ENCODE measurements around the gene WDR45B. TPM values are rescaled to one million over a fixed set of nuclear protein-coding genes. Genes with fewer than 3 reads are reported as not detected.

Gene WDR45B
- total RNA-seq, 4 donors from 2014 or later, result 85.1 to 104 (median 89.3) TPM

DNA sequence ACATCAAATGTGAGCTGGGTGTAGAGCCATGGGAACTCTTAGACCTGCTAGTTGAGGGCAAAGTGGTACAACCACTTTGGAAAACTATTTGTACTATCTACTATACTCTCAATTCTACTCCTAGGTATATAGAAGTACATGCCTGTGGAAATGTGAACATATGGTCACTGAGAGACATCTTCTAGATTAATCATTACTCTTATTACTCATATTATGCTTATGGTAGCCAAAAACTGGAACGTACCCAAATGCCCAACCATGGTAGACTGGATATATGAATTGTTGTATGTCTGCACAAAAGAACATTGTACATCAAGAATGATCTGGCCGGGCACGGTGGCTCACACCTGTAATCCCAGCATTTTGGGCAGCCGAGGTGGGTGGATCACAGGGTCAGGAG, 2.7 kb downstream of the WDR45B start:
- H3K4me3 ChIP-seq, result no peak overlapping the region
- WGBS, 2 donors, result 70 to 81% methylated on average over 4 of the region's 4 CpGs
- H3K4me1 ChIP-seq, result peaks cover 8 to 45% (median 17%) of the 10 kb centered on the region in 3 donors
- H3K27me3 ChIP-seq, result no peaks in the 10 kb centered on the region
- peaks cover 3 to 46% (median 10%) of the 10 kb centered on the region in 3 donors for H3K36me3 ChIP-seq
- no peak for DNase-seq
- no peaks in the 10 kb centered on the region for H3K9me3 ChIP-seq
- no peak for TF ChIP-seq POLR2A (IDR thresholded peaks at IDR 0.05)
- TF ChIP-seq, protein P1, sequence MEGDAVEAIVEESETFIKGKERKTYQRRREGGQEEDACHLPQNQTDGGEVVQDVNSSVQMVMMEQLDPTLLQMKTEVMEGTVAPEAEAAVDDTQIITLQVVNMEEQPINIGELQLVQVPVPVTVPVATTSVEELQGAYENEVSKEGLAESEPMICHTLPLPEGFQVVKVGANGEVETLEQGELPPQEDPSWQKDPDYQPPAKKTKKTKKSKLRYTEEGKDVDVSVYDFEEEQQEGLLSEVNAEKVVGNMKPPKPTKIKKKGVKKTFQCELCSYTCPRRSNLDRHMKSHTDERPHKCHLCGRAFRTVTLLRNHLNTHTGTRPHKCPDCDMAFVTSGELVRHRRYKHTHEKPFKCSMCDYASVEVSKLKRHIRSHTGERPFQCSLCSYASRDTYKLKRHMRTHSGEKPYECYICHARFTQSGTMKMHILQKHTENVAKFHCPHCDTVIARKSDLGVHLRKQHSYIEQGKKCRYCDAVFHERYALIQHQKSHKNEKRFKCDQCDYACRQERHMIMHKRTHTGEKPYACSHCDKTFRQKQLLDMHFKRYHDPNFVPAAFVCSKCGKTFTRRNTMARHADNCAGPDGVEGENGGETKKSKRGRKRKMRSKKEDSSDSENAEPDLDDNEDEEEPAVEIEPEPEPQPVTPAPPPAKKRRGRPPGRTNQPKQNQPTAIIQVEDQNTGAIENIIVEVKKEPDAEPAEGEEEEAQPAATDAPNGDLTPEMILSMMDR (IDR thresholded peaks at IDR 0.05), result no peak
- H3K27ac ChIP-seq, result peak overlapping the region in 2 of 4 donors; percentile 98 to 99
- intact Hi-C loops (cut with DNase I), result loop anchor here (5.0 kb wide), 1 partner anchor 107 kb away; the partner anchor contains the start of gene TBCD

DNA sequence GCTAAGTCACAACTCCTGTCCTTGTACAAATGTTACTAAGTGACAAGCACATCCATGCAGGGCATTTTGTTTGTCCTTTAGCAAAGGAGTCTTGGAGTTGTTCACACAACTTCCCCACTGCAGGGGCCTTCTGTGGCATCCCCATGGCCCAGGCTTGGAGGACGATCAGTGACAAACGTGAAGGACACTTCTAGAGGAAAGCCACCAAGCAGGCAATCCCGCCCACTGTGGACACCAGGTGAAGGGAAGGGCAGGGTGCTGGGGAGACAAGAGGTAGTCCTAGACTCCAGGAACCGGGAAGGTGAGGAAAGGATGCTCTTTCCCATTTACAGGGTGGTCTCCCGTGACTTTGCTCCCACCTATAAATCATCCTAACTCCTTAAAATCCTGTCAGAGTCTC, 4.1 kb downstream of the WDR45B start:
- no peak for DNase-seq
- no peaks in the 10 kb centered on the region for H3K27me3 ChIP-seq
- TF ChIP-seq, protein P1 (IDR thresholded peaks at IDR 0.05), result no peak
- no peak for TF ChIP-seq POLR2A (IDR thresholded peaks at IDR 0.05)
- intact Hi-C loops (cut with DNase I), result no loop called here
- WGBS, 2 donors, result 86 to 89% methylated on average over 2 to 3 of the region's 5 CpGs
- peaks cover 3 to 60% (median 16%) of the 10 kb centered on the region in 3 donors for H3K36me3 ChIP-seq
- H3K4me1 ChIP-seq, result peaks cover 8 to 55% (median 17%) of the 10 kb centered on the region in 3 donors
- H3K4me3 ChIP-seq, result no peak overlapping the region
- H3K27ac ChIP-seq, result no peak overlapping the region
- no peaks in the 10 kb centered on the region for H3K9me3 ChIP-seq

DNA sequence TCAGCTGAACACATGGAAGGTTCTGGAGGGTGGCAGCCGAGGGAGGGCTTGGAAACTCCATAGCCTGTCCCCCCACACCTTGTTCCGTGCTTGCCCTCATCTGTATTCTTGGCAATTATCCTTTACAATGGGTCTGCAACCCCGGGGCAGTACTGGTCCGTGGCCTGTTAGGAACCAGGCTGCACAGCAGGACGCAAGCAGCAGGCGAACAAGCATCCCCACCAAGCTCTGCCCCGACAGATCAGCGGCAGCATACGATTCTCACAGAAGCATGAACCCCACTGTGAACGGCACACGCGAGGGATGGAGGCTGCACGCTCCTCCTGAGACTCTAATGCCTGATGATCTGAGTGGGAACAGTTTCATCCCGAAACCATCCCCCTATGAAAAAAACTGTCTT, 6.2 kb downstream of the WDR45B start:
- TF ChIP-seq, protein P1 (IDR thresholded peaks at IDR 0.05), result no peak
- TF ChIP-seq POLR2A (IDR thresholded peaks at IDR 0.05), result no peak

DNA sequence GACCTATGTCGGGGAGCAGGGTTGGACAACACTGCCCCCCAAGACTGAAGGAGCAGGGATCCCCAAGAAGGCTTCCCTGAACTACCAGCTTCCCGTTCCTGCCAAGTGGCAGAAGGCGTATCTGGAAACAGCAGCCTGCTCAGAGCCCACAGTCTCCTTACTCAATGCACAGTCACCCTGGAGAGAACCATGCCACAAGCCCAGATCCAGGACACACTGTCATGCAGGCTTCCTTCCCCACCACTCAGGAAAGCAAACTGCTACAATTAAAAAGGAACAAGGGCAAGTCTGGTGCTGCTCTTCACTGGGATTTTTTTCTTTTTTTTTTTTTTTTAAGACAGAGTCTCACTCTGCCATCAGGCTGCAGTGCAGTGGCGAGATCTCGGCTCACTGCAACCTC, 8.2 kb downstream of the WDR45B start:
- no peak for DNase-seq

More for the DNA sequence above, 6.2 kb downstream of the WDR45B start:
- peaks cover 5 to 63% (median 14%) of the 10 kb centered on the region in 3 donors for H3K4me1 ChIP-seq
- H3K27me3 ChIP-seq, result no peaks in the 10 kb centered on the region
- peaks cover 3 to 74% (median 16%) of the 10 kb centered on the region in 3 donors for H3K36me3 ChIP-seq
- 88 to 92% methylated on average over 6 to 11 of the region's 14 CpGs for WGBS, 2 donors
- no peak overlapping the region for H3K27ac ChIP-seq
- DNase-seq, result no peak
- intact Hi-C loops (cut with DNase I), result no loop called here
- peaks cover 0 to 8% (median 0%) of the 10 kb centered on the region in 3 donors for H3K9me3 ChIP-seq
- H3K4me3 ChIP-seq, result no peak overlapping the region

DNA sequence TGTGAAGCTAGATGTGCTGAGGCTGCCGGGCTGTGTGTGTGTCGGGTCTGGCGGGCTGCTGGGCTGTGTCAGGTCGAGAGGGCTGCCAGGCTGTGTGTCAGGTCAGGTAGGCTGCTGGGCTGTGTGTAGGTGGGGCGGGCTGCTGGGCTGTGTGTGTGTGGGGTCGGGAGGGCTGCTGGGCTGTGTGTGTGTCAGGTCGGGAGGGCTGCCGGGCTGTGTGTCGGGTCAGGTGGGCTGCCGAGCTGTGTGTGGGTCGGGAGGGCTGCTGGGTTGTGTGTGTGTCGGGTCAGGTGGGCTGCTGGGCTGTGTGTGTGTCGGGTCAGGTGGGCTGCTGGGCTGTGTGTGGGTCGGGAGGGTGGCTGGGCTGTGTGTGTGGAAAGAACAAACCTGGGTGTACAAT, 8.6 kb downstream of the WDR45B start:
- no peak for TF ChIP-seq POLR2A (IDR thresholded peaks at IDR 0.05)
- TF ChIP-seq, protein P1 (IDR thresholded peaks at IDR 0.05), result no peak
- Histone ChIP-seq H3K27ac (peak overlapping the region in 2 of 4 donors; percentile 26 to 40), H3K27me3 (no peaks in the 10 kb centered on the region), H3K9me3 (peaks cover 0 to 10% (median 0%) of the 10 kb centered on the region in 3 donors), H3K4me1 (peaks cover 0 to 62% (median 8%) of the 10 kb centered on the region in 3 donors), H3K36me3 (peaks cover 3 to 78% (median 16%) of the 10 kb centered on the region in 3 donors), H3K4me3 (no peak overlapping the region)
- intact Hi-C loops (cut with DNase I), result no loop called here
- WGBS, 2 donors, result 67 to 80% methylated on average over 3 to 6 of the region's 14 CpGs
- no peak for DNase-seq

More for the DNA sequence above, 8.2 kb downstream of the WDR45B start:
- H3K27ac ChIP-seq, result no peak overlapping the region
- no peak for TF ChIP-seq POLR2A (IDR thresholded peaks at IDR 0.05)
- TF ChIP-seq, protein P1 (IDR thresholded peaks at IDR 0.05), result no peak
- WGBS, 2 donors, result 72 to 88% methylated on average over 2 to 4 of the region's 5 CpGs
- H3K36me3 ChIP-seq, result peaks cover 3 to 80% (median 16%) of the 10 kb centered on the region in 3 donors
- H3K27me3 ChIP-seq, result no peaks in the 10 kb centered on the region
- peaks cover 0 to 10% (median 0%) of the 10 kb centered on the region in 3 donors for H3K9me3 ChIP-seq
- intact Hi-C loops (cut with DNase I), result no loop called here
- H3K4me3 ChIP-seq, result no peak overlapping the region
- H3K4me1 ChIP-seq, result peaks cover 0 to 62% (median 8%) of the 10 kb centered on the region in 3 donors
